SK-N-SH (cell line): Measurements from ENCODE around the gene CCHCR1.

Experiments
- CTCF ChIP-seq: fragments of 200-600 bp; sonication (generic); IDR thresholded peaks from 2 replicates; pipeline ENCODE4 v1.6.1; 2017; ENCODE audit warnings: antibody characterized with exemption, mild to moderate bottlenecking, moderate library complexity
- ELF1 ChIP-seq: IDR thresholded peaks from 2 replicates; pipeline ENCODE4 v1.4.0; 2012
- EP300 ChIP-seq, 2 experiments: IDR thresholded peaks; 2 replicates each; pipeline versions ENCODE4 v1.4.0 to v1.6.1; 2012; ENCODE audit warnings: borderline replicate concordance in 1 of 2, low read depth in 1 of 2, low read length in 1 of 2
- EZH2phosphoT487 ChIP-seq: fragments of 200-600 bp; sonication (generic); IDR thresholded peaks from 2 replicates; pipeline ENCODE4 v1.6.1; 2017; ENCODE audit warnings: low read depth, mixed run types, mild to moderate bottlenecking, antibody characterized with exemption, moderate library complexity, borderline replicate concordance
- GABPA ChIP-seq: IDR thresholded peaks from 2 replicates; pipeline ENCODE4 v1.4.0; 2012; ENCODE audit warnings: low read depth, mild to moderate bottlenecking
- MAX ChIP-seq: IDR thresholded peaks from 2 replicates; pipeline ENCODE4 v1.4.0; 2012; ENCODE audit warnings: low read depth
- MEF2A ChIP-seq: IDR thresholded peaks from 2 replicates; pipeline ENCODE4 v1.4.0; 2012; ENCODE audit warnings: low read depth, borderline replicate concordance
- NRF1 ChIP-seq: IDR thresholded peaks from 2 replicates; pipeline ENCODE4 v1.6.1; 2012; ENCODE audit warnings: low read depth, mild to moderate bottlenecking, low read length
- PBX3 ChIP-seq: IDR thresholded peaks from 2 replicates; pipeline ENCODE4; 2012
- POLR2AphosphoS5 ChIP-seq: IDR thresholded peaks from 2 replicates; pipeline ENCODE4 v1.6.1; 2012; ENCODE audit warnings: low read depth, low read length
- TAF1 ChIP-seq: IDR thresholded peaks from 2 replicates; pipeline ENCODE4 v1.6.1; 2012; ENCODE audit warnings: low read depth, mild to moderate bottlenecking, low read length, moderate library complexity, borderline replicate concordance
- TEAD4 ChIP-seq: IDR thresholded peaks from 2 replicates; pipeline ENCODE4 v1.4.0; 2012; ENCODE audit warnings: mild to moderate bottlenecking, borderline replicate concordance; ENCODE audit not compliant: insufficient read depth
- USF2 ChIP-seq: fragments of 150-350 bp; IDR thresholded peaks from 2 replicates; pipeline ENCODE4 v1.6.1; 2017; ENCODE audit warnings: antibody characterized with exemption, low read length, low read depth, borderline replicate concordance
- YY1 ChIP-seq: IDR thresholded peaks from 2 replicates; pipeline ENCODE4 v1.4.0; 2012; ENCODE audit warnings: low read depth, mild to moderate bottlenecking

GRCh38 chr6:31178143-31179041 lies 20.8 kb upstream of the CCHCR1 start:
- TF ChIP-seq CTCF (no peak), EP300 (IDR thresholded peaks at IDR 0.05; ENCODE audit: borderline replicate concordance in 1 of 2, low read depth in 1 of 2, low read length in 1 of 2) (no peak), NRF1 (no peak), POLR2AphosphoS5 (no peak), TEAD4 (no peak), YY1 (no peak), TAF1 (no peak), ELF1 (no peak), MAX (no peak), GABPA (no peak), PBX3 (no peak), USF2 (no peak), MEF2A (no peak), EZH2phosphoT487 (no peak)
